A549 (cell line): Measurements from ENCODE around the gene AARSD1. TPM values are rescaled to one million over a fixed set of nuclear protein-coding genes. Genes with fewer than 3 reads are reported as not detected.
"Not testable (repeated sequence)": the region's sequence is repeated elsewhere in the genome, so short reads cannot be mapped to it uniquely, and the experiment has no call there.

Source experiments
- ATAC-seq, 2 experiments: fragments of 200-7000 bp in 1 of 2; fragments of >200 bp in 1 of 2; cut with Nextera tagmentation in 1 of 2; cut with Tn5 transposase in 1 of 2; 3 replicates each; pipeline versions ENCODE4 v1.8.0 to v1.9.1; 2018 to 2020; ENCODE audit warnings: mild to moderate bottlenecking in 1 of 2, moderate library complexity in 1 of 2
- CTCF ChIA-PET: fragments of 300-600 bp; sonication (Branson Sonifier 250); formaldehyde crosslinking; extraction: SDS; loops from one replicate; lab custom pipeline; 2021; ENCODE audit warnings: antibody characterized with exemption, inconsistent platforms; lab: Yijun Ruan, JAX
- POLR2A ChIA-PET: fragments of 350-600 bp; formaldehyde crosslinking; extraction: SDS; loops from one replicate; lab custom pipeline; 2021; ENCODE audit warnings: antibody characterized with exemption, inconsistent platforms; lab: Yijun Ruan, JAX
- DNase-seq, 2 experiments: peaks; one replicate each; pipeline versions ENCODE4 v3.0.0 to v3.0.0-alpha.2; 2011 to 2016; ENCODE audit warnings: low read depth in 1 of 2, low spot score in 1 of 2
- FAIRE-seq: peaks from 2 replicates; lab custom pipeline; 2011; peaks lifted over from hg19 to GRCh38; lab: Jason Lieb, UNC
- H3K27ac ChIP-seq, 2 experiments: fragments of >200 bp; sonication (Bioruptor Twin); formaldehyde crosslinking; 3 replicates each; pipeline ENCODE4 v1.5.1; 2016 to 2017
- H3K4me1 ChIP-seq: fragments of >200 bp; sonication (Bioruptor Twin); formaldehyde crosslinking; 3 replicates; pipeline ENCODE4 v1.6.1; 2016
- H3K4me2 ChIP-seq: fragments of >200 bp; sonication (Bioruptor Twin); formaldehyde crosslinking; 3 replicates; pipeline ENCODE4 v1.6.1; 2016
- H3K4me3 ChIP-seq: fragments of >200 bp; sonication (Bioruptor Twin); formaldehyde crosslinking; 3 replicates; pipeline ENCODE4 v1.5.1; 2016
- H3K9me3 ChIP-seq: fragments of >200 bp; sonication (Bioruptor Twin); formaldehyde crosslinking; 3 replicates; pipeline ENCODE4 v1.6.1; 2016
- BCL3 ChIP-seq: fragments of >200 bp; sonication (Bioruptor Twin); formaldehyde crosslinking; IDR thresholded peaks from 3 replicates; pipeline ENCODE4 v1.6.1; 2016
- CBX2 ChIP-seq: fragments of 200-600 bp; sonication (generic); IDR thresholded peaks from 2 replicates; pipeline ENCODE4 v1.6.1; 2016; ENCODE audit warnings: low read depth, mild to moderate bottlenecking, borderline replicate concordance
- CBX8 ChIP-seq: fragments of 200-600 bp; sonication (generic); IDR thresholded peaks from 2 replicates; pipeline ENCODE4 v1.6.1; 2016
- CEBPB ChIP-seq, 2 experiments: fragments of >200 bp in 1 of 2; sonication (Bioruptor Twin) in 1 of 2; formaldehyde crosslinking in 1 of 2; IDR thresholded peaks; 2 replicates each; pipeline ENCODE4 v1.6.1; 2012 to 2016
- CTCF ChIP-seq: fragments of >200 bp; sonication (Bioruptor Twin); formaldehyde crosslinking; IDR thresholded peaks from 3 replicates; pipeline ENCODE4 v1.5.1; 2016
- ELK1 ChIP-seq: fragments of 150-350 bp; IDR thresholded peaks from 2 replicates; pipeline ENCODE4 v1.6.1; 2014; ENCODE audit warnings: low read depth, mild to moderate bottlenecking, low read length
- FOXS1 ChIP-seq: fragments of 250-450 bp; sonication (Bioruptor Pico); IDR thresholded peaks from 2 replicates; pipeline ENCODE4 v1.5.0; 2020; ENCODE audit warnings: mild to moderate bottlenecking, moderate library complexity
- GATA3 ChIP-seq: IDR thresholded peaks from 2 replicates; pipeline ENCODE4 v1.6.1; 2012; ENCODE audit warnings: borderline replicate concordance
- HES2 ChIP-seq: fragments of >200 bp; sonication (Bioruptor Twin); formaldehyde crosslinking; IDR thresholded peaks from 2 replicates; pipeline ENCODE4 v1.6.1; 2016
- HEYL ChIP-seq: fragments of 250-450 bp; sonication (Bioruptor Pico); IDR thresholded peaks from 2 replicates; pipeline ENCODE4 v1.8.0; 2021; ENCODE audit warnings: mild to moderate bottlenecking, moderate library complexity
- HOXB5 ChIP-seq: fragments of 250-450 bp; sonication (Bioruptor Pico); IDR thresholded peaks from 2 replicates; pipeline ENCODE4 v1.5.0; 2020; ENCODE audit warnings: mild to moderate bottlenecking, moderate library complexity
- JUN ChIP-seq, 2 experiments: fragments of >200 bp; sonication (Bioruptor Twin); formaldehyde crosslinking; IDR thresholded peaks; 2 replicates in 1 of 2; 3 replicates in 1 of 2; pipeline ENCODE4 v1.6.1; 2016 to 2017
- KDM1A ChIP-seq: fragments of 200-600 bp; sonication (generic); IDR thresholded peaks from 2 replicates; pipeline ENCODE4 v1.6.1; 2016; ENCODE audit warnings: low read depth, mild to moderate bottlenecking
- KDM5A ChIP-seq: fragments of 200-600 bp; sonication (generic); IDR thresholded peaks from 2 replicates; pipeline ENCODE4 v1.6.1; 2016; ENCODE audit warnings: antibody characterized with exemption, mild to moderate bottlenecking
- MAZ ChIP-seq: fragments of 150-350 bp; IDR thresholded peaks from 2 replicates; pipeline ENCODE4 v1.6.1; 2014; ENCODE audit warnings: antibody characterized with exemption, low read depth, low read length, borderline replicate concordance
- MYC ChIP-seq: IDR thresholded peaks from 2 replicates; pipeline ENCODE4 v1.6.1; 2012; ENCODE audit warnings: mild to moderate bottlenecking, inconsistent platforms, low read length, improper control_type of control experiment, borderline replicate concordance
- NPAS2 ChIP-seq: fragments of 250-450 bp; sonication (Bioruptor Pico); IDR thresholded peaks from 2 replicates; pipeline ENCODE4 v1.8.0; 2022; ENCODE audit warnings: mild to moderate bottlenecking, moderate library complexity, borderline replicate concordance
- PBX3 ChIP-seq: IDR thresholded peaks from 2 replicates; pipeline ENCODE4 v1.6.1; 2012
- PHF8 ChIP-seq: fragments of 200-600 bp; sonication (generic); IDR thresholded peaks from 2 replicates; pipeline ENCODE4 v1.6.1; 2016; ENCODE audit warnings: low read depth, mild to moderate bottlenecking, antibody characterized with exemption, moderate library complexity, borderline replicate concordance
- RARB ChIP-seq: fragments of 250-450 bp; sonication (Bioruptor Pico); IDR thresholded peaks from 2 replicates; pipeline ENCODE4 v1.8.0; 2021; ENCODE audit warnings: mild to moderate bottlenecking, moderate library complexity
- REST ChIP-seq: fragments of 200-600 bp; sonication (generic); IDR thresholded peaks from 2 replicates; pipeline ENCODE4 v1.6.1; 2016; ENCODE audit warnings: antibody characterized with exemption, mild to moderate bottlenecking, moderate library complexity
- RFX5 ChIP-seq: fragments of 450-650 bp; IDR thresholded peaks from 2 replicates; pipeline ENCODE4 v1.7.1; 2014; ENCODE audit warnings: antibody characterized with exemption, mild to moderate bottlenecking, moderate library complexity
- ZSCAN20 ChIP-seq: fragments of 250-450 bp; sonication (Bioruptor Pico); IDR thresholded peaks from 2 replicates; pipeline ENCODE4 v1.8.0; 2022; ENCODE audit warnings: mild to moderate bottlenecking, moderate library complexity
- WGBS: methylation state at CpG from one replicate; pipeline ENCODE4 v1.1.6; 2017; ENCODE audit errors: missing lambda C conversion rate; 5-methylcytosine and 5-hydroxymethylcytosine counted together
- polyA plus RNA-seq, 4 experiments: library from polyadenylated mRNA; depleted of rRNA in 3 of 4; stranded (reverse); fragments of >200 nt; fragmentation: RNase III in 1 of 4; extraction: RNeasy Plus Mini Kit Qiagen cat#74134 plus additional on column Dnase treatment in 1 of 4; gene quantifications; 2 replicates in 3 of 4; 3 replicates in 1 of 4; pipeline ENCODE4 v1.2.3, GENCODE V29; 2011 to 2017

The AARSD1 gene
- polyA plus RNA-seq, 2 of the 4 experiments (the other 2 are of a cell fraction) = 66.6 to 70.7 TPM

- Histone ChIP-seq H3K27ac (no peak overlapping the region), H3K4me3 (no peak overlapping the region), H3K4me2 (no peak overlapping the region), H3K4me1 (peaks cover 9% of the 10 kb centered on the region)
- FAIRE-seq (no peak), ATAC-seq (no peak), DNase-seq (no peak)
- CTCF ChIA-PET = interaction anchor here (0.6 to 17.6 kb wide), 8 partner anchors 12 to 397 kb away, joined by 3 to 372 read pairs (median 4); partner anchors contain the start of genes AOC2 and AOC3
- TF ChIP-seq CBX8 (no peak), KDM5A (no peak), ELK1 (no peak), KDM1A (no peak), PHF8 (no peak), FOXS1 (CRISPR knock-in tag) (no peak), HEYL (CRISPR knock-in tag) (no peak), HOXB5 (no peak)
- TF ChIP-seq, all 56 proteins: peak for 0
- POLR2A ChIA-PET = no interaction called here
- no peaks in the 10 kb centered on the region for H3K9me3 ChIP-seq
- WGBS = 71% methylated on average over 5 of the region's 5 CpGs
These were observed 39.4 kb downstream of the AARSD1 start for GRCh38 chr17:42924891-42925290.

- FAIRE-seq, H3K9me3 ChIP-seq, H3K27ac ChIP-seq, ATAC-seq, H3K4me2 ChIP-seq, DNase-seq, H3K4me1 ChIP-seq, H3K4me3 ChIP-seq, POLR2A ChIA-PET: not testable (repeated sequence)
- WGBS = 84% methylated on average over 7 of the region's 7 CpGs
- CTCF ChIA-PET = interaction anchor here (0.8 to 17.6 kb wide), 3 partner anchors 9 to 77 kb away, joined by 3 to 372 read pairs (median 3); partner anchors contain the start of genes AOC2 and AOC3
These were observed 40.8 kb downstream of the AARSD1 start for GRCh38 chr17:42923472-42923871.

GRCh38 chr17:42922294-42922693 lies 42.0 kb downstream of the AARSD1 start:
- POLR2A ChIA-PET = interaction anchor here (0.6 kb wide), 1 partner anchor 398 kb away, joined by 4 read pairs; no protein-coding TSS in a partner anchor
- WGBS = 73% methylated on average over 7 of the region's 7 CpGs
- CTCF ChIA-PET = interaction anchor here (0.7 to 17.6 kb wide), 3 partner anchors 19 to 76 kb away, joined by 3 to 372 read pairs (median 5); partner anchors contain the start of genes AOC2 and AOC3
- Histone ChIP-seq H3K9me3 (no peaks in the 10 kb centered on the region), H3K4me3 (no peak overlapping the region), H3K4me2 (no peak overlapping the region), H3K27ac (no peak overlapping the region), H3K4me1 (peaks cover 10% of the 10 kb centered on the region)
- DNase-seq (no peak), FAIRE-seq (no peak), ATAC-seq (no peak)
- no peak for TF ChIP-seq MAZ
- TF ChIP-seq NPAS2 (CRISPR knock-in tag) = no peak
- TF ChIP-seq CTCF = no peak
- TF ChIP-seq MYC = no peak
- no peak for TF ChIP-seq ZSCAN20
- TF ChIP-seq CEBPB (IDR thresholded peaks at IDR 0.05) = no peak
- no peak for TF ChIP-seq CBX2
- TF ChIP-seq RFX5 = no peak
- no peak for TF ChIP-seq HES2
- TF ChIP-seq GATA3 = no peak
- no peak for TF ChIP-seq PBX3
- TF ChIP-seq REST = no peak
- no peak for TF ChIP-seq BCL3
- TF ChIP-seq JUN (IDR thresholded peaks at IDR 0.05) = no peak
- TF ChIP-seq RARB (CRISPR knock-in tag) = no peak
